Hematopoietic multipotent progenitor cell treated with erythropoietin and hydrocortisone succinate and interleukin-3 and kit ligand, for 15 days (in vitro differentiated cells): ENCODE data around the gene MS4A4E.
"Not testable (repeated sequence)": the region's sequence is repeated elsewhere in the genome, so short reads cannot be mapped to it uniquely, and the experiment has no call there.

ENCODE experiments used
- DNase-seq: peaks from one replicate; pipeline ENCODE4 v3.0.0-alpha.2; 2015; ENCODE audit warnings: low spot score

Gene MS4A4E

GRCh38 chr11:60172011-60172410 is 70.9 kb downstream of the MS4A4E start:
- no peak for DNase-seq

- DNase-seq = no peak
Observed at GRCh38 chr11:60170566-60170965, 72.4 kb downstream of the MS4A4E start.

GRCh38 chr11:60169264-60169915 is 73.5 kb downstream of the MS4A4E start:
- DNase-seq = no peak

DNA sequence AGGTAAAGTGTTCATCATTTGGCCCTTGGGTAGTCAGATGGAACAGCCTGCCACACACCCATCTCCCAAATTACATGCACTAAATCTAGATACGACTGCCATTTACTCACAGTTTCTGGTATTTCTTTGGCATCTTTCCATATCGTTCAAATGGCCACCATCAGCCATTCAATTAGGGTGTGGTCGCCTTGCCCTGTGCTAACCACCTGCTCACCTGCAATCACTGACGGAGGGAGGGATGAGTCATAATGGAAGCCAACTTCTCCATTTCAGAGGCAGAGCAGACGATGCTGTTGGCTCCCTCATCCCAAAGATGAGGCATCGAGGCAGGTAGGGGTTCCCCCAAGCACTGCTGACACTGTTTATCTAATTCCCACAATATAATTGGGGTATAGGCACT is 74.6 kb downstream of the MS4A4E start:
- no peak for DNase-seq

DNA sequence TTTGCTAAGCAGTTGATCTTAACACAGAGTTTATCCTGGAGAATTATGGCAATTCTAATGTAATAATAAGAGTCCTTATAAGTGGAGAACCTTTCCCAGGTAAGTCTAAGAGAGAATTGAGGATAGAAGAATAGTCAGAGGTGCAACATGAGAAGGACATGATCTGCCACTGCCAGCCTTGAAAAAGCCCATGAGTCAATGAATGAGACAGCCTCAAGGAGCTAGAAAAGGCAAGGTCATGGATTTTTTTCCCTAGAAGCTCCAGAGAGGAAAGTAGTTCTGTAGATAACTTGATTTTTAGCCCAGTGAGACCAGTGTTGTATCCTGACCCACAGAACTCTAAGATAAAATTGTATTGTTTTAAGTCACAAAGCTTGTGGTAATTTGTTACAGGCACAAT is 77.0 kb downstream of the MS4A4E start:
- DNase-seq = no peak

DNA sequence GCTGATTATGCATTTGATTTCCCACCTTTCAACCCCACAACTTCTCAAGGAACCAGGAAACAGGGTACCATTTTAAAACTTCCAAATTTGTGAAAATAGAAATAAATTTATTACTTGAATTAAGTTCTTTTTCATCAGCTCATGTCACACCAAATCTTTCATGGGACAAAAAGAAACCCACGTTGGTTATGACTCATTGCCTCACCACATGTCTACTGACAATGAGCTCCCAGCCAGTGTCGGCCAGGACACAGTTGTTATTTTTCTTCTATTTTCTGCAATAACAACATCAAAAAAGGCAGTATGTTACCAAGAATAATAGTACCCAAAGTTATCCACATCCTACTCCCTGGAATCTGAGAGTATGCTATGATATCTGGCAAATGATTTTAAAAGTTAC is 77.4 kb downstream of the MS4A4E start:
- no peak for DNase-seq

- no peak for DNase-seq
Observed at GRCh38 chr11:60164550-60165075, 78.3 kb downstream of the MS4A4E start.

- DNase-seq = no peak
Observed at GRCh38 chr11:60161766-60162165, 81.2 kb downstream of the MS4A4E start.

DNA sequence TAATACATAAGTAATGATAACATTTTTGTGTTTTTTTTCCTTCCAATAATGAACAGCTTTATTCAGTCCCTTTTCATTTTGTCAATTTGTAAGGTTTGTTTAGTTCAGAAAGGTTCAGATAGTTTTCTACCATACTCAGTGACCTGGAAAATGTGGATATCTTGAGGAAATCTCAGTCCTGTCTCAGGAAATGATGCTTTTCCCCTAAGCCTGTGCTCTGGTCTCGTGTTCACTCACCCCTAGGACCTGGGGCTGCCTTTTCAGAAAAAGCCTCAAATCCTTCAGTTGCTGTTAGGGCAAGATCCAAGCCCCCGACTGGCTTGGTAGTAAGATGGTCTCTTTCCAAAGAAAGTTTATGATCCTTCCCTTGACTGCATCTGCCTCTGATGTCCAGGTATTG is 81.8 kb downstream of the MS4A4E start:
- no peak for DNase-seq

DNA sequence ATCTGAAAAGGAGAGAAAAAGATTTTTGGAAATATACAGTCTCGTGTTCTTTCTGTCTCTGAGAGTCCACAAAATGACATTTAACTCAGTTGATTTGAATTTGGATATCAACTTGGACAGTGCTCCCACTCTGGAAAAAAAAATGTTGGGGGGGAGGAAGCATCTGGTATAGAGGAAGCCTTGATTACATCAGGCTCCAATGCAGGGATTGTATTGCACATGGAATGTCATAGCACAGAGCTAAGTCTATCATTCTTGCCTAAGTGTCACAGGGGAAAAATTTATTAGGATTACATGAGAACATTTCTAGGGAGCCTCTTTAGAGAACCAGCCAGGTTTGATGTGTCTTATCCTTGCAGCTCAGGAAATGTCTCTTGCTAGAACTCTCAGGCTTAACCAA is 83.1 kb downstream of the MS4A4E start:
- no peak for DNase-seq

DNA sequence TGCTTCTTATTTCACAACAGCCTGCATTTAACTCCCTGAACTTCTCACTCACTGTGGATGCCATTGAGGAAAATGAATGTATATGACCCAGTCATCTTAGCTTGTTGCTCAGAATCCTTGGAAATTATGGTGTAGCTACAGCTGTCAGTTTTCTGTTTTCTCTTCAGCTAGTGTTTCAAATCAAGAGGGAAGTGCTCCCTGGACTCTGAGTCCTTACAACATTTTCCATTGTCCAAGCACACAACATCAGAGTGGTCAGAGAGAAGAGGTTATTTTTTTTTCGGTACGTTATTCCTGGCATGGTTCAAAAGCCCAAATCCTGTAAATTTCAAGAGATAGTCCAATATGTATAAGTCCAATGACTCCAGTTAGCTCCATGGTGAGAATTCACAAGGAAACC is 83.7 kb downstream of the MS4A4E start:
- DNase-seq = no peak

GRCh38 chr11:60158636-60159035 is 84.3 kb downstream of the MS4A4E start:
- DNase-seq = no peak

DNA sequence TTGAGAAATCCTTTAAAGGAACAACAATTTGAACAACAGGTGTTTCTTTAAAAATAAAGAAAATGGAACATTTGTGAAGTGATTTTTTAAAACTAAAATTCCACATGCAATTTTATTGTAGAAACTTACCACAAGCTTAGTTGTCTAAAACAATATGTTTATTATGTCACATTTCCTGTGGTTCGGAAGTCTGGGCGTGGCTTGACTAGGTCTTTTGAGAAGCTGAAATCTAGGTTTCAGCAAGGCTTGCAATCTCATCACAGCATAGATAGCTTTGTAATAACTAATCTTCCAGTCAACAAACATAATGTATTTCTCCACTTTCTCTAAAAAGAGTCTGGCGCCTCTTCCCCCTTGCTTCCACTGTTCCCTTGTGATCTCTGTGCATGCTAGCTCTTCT is 87.0 kb downstream of the MS4A4E start:
- DNase-seq = no peak

- not testable (repeated sequence) for DNase-seq
Observed at GRCh38 chr11:60152727-60153126, 90.2 kb downstream of the MS4A4E start.

GRCh38 chr11:60150279-60150678 is 92.7 kb downstream of the MS4A4E start:
- DNase-seq = no peak
